Endothelial cell of umbilical vein (primary cell): Measurements from ENCODE around the gene C10orf88. TPM values are rescaled to one million over a fixed set of nuclear protein-coding genes. Genes with fewer than 3 reads are reported as not detected.

ENCODE experiments used
- BruUV-seq: library from RNA; stranded (reverse); fragments of 400-500 nt; replicated peaks from 2 replicates; lab custom pipeline; 2021; lab: Mats Ljungman, UMichigan
- CTCF ChIA-PET: fragments of 300-600, 350-600 bp; sonication (Branson Sonifier 250); formaldehyde crosslinking; loops from one replicate; lab custom pipeline; 2021; ENCODE audit warnings: antibody characterized with exemption, inconsistent platforms; lab: Charles Lee
- POLR2A ChIA-PET: fragments of 300-600, 350-600 bp; sonication (Branson Sonifier 250); formaldehyde crosslinking; loops from one replicate; lab custom pipeline; 2021; ENCODE audit warnings: antibody characterized with exemption, inconsistent platforms; lab: Charles Lee
- DNase-seq: peaks from one replicate; pipeline ENCODE4 v3.0.0-alpha.2; 2011; ENCODE audit warnings: low read depth, low spot score
- FAIRE-seq: peaks from 2 replicates; lab custom pipeline; 2011; peaks lifted over from hg19 to GRCh38; lab: Jason Lieb, UNC
- H2AFZ ChIP-seq: 2 replicates; pipeline ENCODE4 v1.6.0; 2012; ENCODE audit warnings: low read depth, low read length, control low read depth, inconsistent platforms
- H3K27ac ChIP-seq: 2 replicates; pipeline ENCODE4 v1.5.1; 2011; ENCODE audit warnings: low read depth, mild to moderate bottlenecking, control low read depth, low read length, moderate library complexity; ENCODE audit not compliant: insufficient read depth
- H3K27me3 ChIP-seq, 2 experiments: 2 replicates each; pipeline versions ENCODE4 v1.6.0 to v1.6.1; 2011; ENCODE audit warnings: low read length in 2 of 2, mixed read lengths in 1 of 2; ENCODE audit not compliant: control insufficient read depth in 2 of 2, insufficient read depth in 2 of 2
- H3K36me3 ChIP-seq, 2 experiments: 2 replicates in 1 of 2; 3 replicates in 1 of 2; pipeline ENCODE4 v1.5.1; 2011; ENCODE audit warnings: low read length in 2 of 2, mild to moderate bottlenecking in 1 of 2, moderate library complexity in 1 of 2; ENCODE audit not compliant: control insufficient read depth in 2 of 2, insufficient read depth in 2 of 2; ENCODE audit errors: extremely low read depth in 1 of 2
- H3K4me1 ChIP-seq: 3 replicates; pipeline ENCODE4 v1.5.1; 2011; ENCODE audit warnings: mild to moderate bottlenecking, low read length; ENCODE audit not compliant: control insufficient read depth, insufficient read depth; ENCODE audit errors: extremely low read depth
- H3K4me2 ChIP-seq: 2 replicates; pipeline ENCODE4 v1.6.1; 2011; ENCODE audit warnings: low read length, control low read depth, mixed read lengths; ENCODE audit not compliant: insufficient read depth
- H3K4me3 ChIP-seq, 3 experiments: fragments of 200-600 bp in 1 of 3; sonication (generic), shearing (Covaris generic) in 1 of 3; replicated peaks in 1 of 3; 2 replicates each; pipeline ENCODE4 v1.5.1; 2011 to 2016; ENCODE audit warnings: control low read depth in 3 of 3, low read length in 3 of 3, mild to moderate bottlenecking in 2 of 3, inconsistent platforms in 1 of 3, low read depth in 1 of 3, moderate library complexity in 1 of 3; ENCODE audit not compliant: insufficient read depth in 1 of 3
- H3K79me2 ChIP-seq: 2 replicates; pipeline ENCODE4 v1.6.0; 2012; ENCODE audit warnings: low read length, inconsistent platforms; ENCODE audit not compliant: control insufficient read depth, insufficient read depth
- H3K9ac ChIP-seq: replicated peaks from 2 replicates; pipeline ENCODE3; 2011; ENCODE audit warnings: low read length, control low read depth; ENCODE audit not compliant: insufficient read depth; ENCODE audit errors: extremely low read depth
- H3K9me1 ChIP-seq: replicated peaks from 3 replicates; pipeline ENCODE4 v1.6.0; 2011; ENCODE audit warnings: mild to moderate bottlenecking, low read length; ENCODE audit not compliant: control insufficient read depth, insufficient read depth; ENCODE audit errors: extremely low read depth
- H3K9me3 ChIP-seq: replicated peaks from 2 replicates; pipeline ENCODE4 v1.5.1; 2012; ENCODE audit warnings: low read length, inconsistent platforms; ENCODE audit not compliant: control insufficient read depth, insufficient read depth
- H4K20me1 ChIP-seq: replicated peaks from 2 replicates; pipeline ENCODE3; 2011; ENCODE audit warnings: mild to moderate bottlenecking, low read length; ENCODE audit not compliant: control insufficient read depth, insufficient read depth; ENCODE audit errors: extremely low read depth
- EZH2 ChIP-seq: IDR thresholded peaks from 2 replicates; pipeline ENCODE4 v1.6.1; 2012; ENCODE audit warnings: borderline replicate concordance, low read depth, mild to moderate bottlenecking, moderate library complexity, low read length, inconsistent platforms; ENCODE audit not compliant: severe bottlenecking
- FOS ChIP-seq: IDR thresholded peaks from 2 replicates; pipeline ENCODE4 v1.6.1; 2011; ENCODE audit warnings: mild to moderate bottlenecking, low read length, moderate library complexity, borderline replicate concordance; ENCODE audit not compliant: insufficient read depth
- GATA2 ChIP-seq: IDR thresholded peaks from 2 replicates; pipeline ENCODE4 v1.7.0; 2011; ENCODE audit warnings: low read depth, mild to moderate bottlenecking, moderate library complexity, mixed read lengths, low read length; ENCODE audit not compliant: insufficient read length, insufficient read depth
- JUN ChIP-seq: IDR thresholded peaks from 2 replicates; pipeline ENCODE4 v1.6.1; 2011; ENCODE audit warnings: borderline replicate concordance, low read depth; ENCODE audit not compliant: insufficient read length, insufficient read depth
- POLR2A ChIP-seq: IDR thresholded peaks from 2 replicates; pipeline ENCODE4 v1.6.1; 2012; ENCODE audit warnings: low read depth, mild to moderate bottlenecking, control low read depth, low read length
- POLR2AphosphoS5 ChIP-seq: IDR thresholded peaks from 2 replicates; pipeline ENCODE4 v1.6.1; 2012; ENCODE audit warnings: low read depth, mild to moderate bottlenecking, control low read depth, low read length, moderate library complexity; ENCODE audit not compliant: insufficient read depth
- dilution Hi-C: fragments of 300-500 bp; cut with MboI; formaldehyde crosslinking; loops from one replicate; pipeline ENCODE4 v1.15.0; 2019; ENCODE audit warnings: low sequenced_read_pairs; ENCODE audit not compliant: extremely low pct_ligation_motif_present
- intact Hi-C: fragments of 100-400 bp; cut with micrococcal nuclease; formaldehyde crosslinking; loops from one replicate; pipeline ENCODE4 v1.10.0; 2022
- polyA plus RNA-seq, 4 experiments: library from polyadenylated mRNA; depleted of rRNA in 3 of 4; stranded (reverse) in 3 of 4; unstranded in 1 of 4; fragments of >200 nt; gene quantifications; 2 replicates each; pipeline versions ENCODE4 v1.2.1 to v1.2.3, GENCODE V29; 2011 to 2012; ENCODE audit warnings: missing spikeins in 1 of 4
- total RNA-seq: library from RNA; stranded (reverse); gene quantifications from 2 replicates; pipeline ENCODE4 v1.2.3, GENCODE V29; 2021
- TF ChIP-seq, protein P1 (sequence below): IDR thresholded peaks from 2 replicates; pipeline ENCODE4 v1.6.1; 2011; ENCODE audit not compliant: insufficient read depth, insufficient read length
- TF ChIP-seq, protein P2 (sequence below), 2 donors: IDR thresholded peaks; 1 replicate in 1 of 2; 2 replicates in 1 of 2; pipeline ENCODE4 v1.5.1; 2011; ENCODE audit warnings: low read length in 2 of 2, mild to moderate bottlenecking in 2 of 2, moderate library complexity in 2 of 2, control low read depth in 1 of 2, inconsistent platforms in 1 of 2, low read depth in 1 of 2; ENCODE audit not compliant: insufficient read depth in 1 of 2; ENCODE audit errors: extremely low read depth in 1 of 2

Gene C10orf88
- total and polyA plus RNA-seq, 2 donors (not counting 3 experiments of a cell fraction or from before 2014, with no cell fraction given): 3.6 to 13.2 TPM

- DNase-seq (no peak), FAIRE-seq (no peak)
- dilution Hi-C loops: no loop called here
- H3K79me2 ChIP-seq: peaks cover 55% of the 10 kb centered on the region
- H3K4me1 ChIP-seq: peaks cover 4% of the 10 kb centered on the region
- TF ChIP-seq POLR2A (no peak), POLR2AphosphoS5 (no peak), JUN (no peak), FOS (no peak), GATA2 (no peak), EZH2 (no peak)
- TF ChIP-seq, protein P1, sequence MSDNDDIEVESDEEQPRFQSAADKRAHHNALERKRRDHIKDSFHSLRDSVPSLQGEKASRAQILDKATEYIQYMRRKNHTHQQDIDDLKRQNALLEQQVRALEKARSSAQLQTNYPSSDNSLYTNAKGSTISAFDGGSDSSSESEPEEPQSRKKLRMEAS: no peak
- TF ChIP-seq, protein P2, sequence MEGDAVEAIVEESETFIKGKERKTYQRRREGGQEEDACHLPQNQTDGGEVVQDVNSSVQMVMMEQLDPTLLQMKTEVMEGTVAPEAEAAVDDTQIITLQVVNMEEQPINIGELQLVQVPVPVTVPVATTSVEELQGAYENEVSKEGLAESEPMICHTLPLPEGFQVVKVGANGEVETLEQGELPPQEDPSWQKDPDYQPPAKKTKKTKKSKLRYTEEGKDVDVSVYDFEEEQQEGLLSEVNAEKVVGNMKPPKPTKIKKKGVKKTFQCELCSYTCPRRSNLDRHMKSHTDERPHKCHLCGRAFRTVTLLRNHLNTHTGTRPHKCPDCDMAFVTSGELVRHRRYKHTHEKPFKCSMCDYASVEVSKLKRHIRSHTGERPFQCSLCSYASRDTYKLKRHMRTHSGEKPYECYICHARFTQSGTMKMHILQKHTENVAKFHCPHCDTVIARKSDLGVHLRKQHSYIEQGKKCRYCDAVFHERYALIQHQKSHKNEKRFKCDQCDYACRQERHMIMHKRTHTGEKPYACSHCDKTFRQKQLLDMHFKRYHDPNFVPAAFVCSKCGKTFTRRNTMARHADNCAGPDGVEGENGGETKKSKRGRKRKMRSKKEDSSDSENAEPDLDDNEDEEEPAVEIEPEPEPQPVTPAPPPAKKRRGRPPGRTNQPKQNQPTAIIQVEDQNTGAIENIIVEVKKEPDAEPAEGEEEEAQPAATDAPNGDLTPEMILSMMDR (IDR thresholded peaks at IDR 0.05; ENCODE audit: extremely low read depth in 1 of 2, insufficient read depth in 1 of 2, low read depth in 1 of 2, low read length in 2 of 2): no peak
- no peak overlapping the region for H3K4me2 ChIP-seq
- intact Hi-C loops: loop anchor here (10.0 kb wide), 1 partner anchor 1605 kb away; no protein-coding TSS in a partner anchor
- H3K4me3 ChIP-seq: no peak overlapping the region
- no peaks in the 10 kb centered on the region for H3K27me3 ChIP-seq
- no TSS peak for BruUV-seq
- no peak overlapping the region for H2AFZ ChIP-seq
- peaks cover 2% of the 10 kb centered on the region for H4K20me1 ChIP-seq
- H3K9me1 ChIP-seq: no peaks in the 10 kb centered on the region
- no peaks in the 10 kb centered on the region for H3K9me3 ChIP-seq
- H3K36me3 ChIP-seq: peaks cover 0 to 2% of the 10 kb centered on the region in 2 experiments
- no peak overlapping the region for H3K27ac ChIP-seq
- no peak overlapping the region for H3K9ac ChIP-seq
- CTCF ChIA-PET: interaction anchor here (1.7 kb wide), 1 partner anchor 15 kb away, joined by 6 read pairs; no protein-coding TSS in a partner anchor
- POLR2A ChIA-PET: no interaction called here
Measured at GRCh38 chr10:123000155-123000554, 46.1 kb upstream of the C10orf88 start.
